Measurements from ENCODE around the gene BSG. TPM values are rescaled to one million over a fixed set of nuclear protein-coding genes. Genes with fewer than 3 reads are reported as not detected.

BSG gene
- total and polyA plus RNA-seq, 2 donors (not counting 1 experiment from before 2014, with no cell fraction given) = 246 to 325 TPM

DNA sequence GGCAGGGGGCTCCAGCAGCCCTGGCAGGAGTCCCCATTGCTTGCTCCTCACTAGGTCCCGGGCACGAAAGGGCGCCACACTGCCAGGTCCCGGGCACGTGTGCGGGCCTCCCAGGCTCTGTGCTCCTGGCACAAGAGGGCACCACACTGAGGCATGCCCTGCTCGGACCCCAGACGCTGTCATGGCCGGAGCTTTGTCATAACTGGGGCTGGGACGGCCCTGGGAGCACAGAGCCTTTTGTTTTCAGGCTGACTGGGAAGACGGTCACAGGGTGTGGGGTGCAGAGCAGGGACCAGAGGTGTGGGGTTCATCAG is 7.4 kb downstream of the BSG start:
- Histone ChIP-seq H3K27ac (ENCODE audit: insufficient read depth, low read length) (no peak overlapping the region), H2AFZ (ENCODE audit: low read length) (no peak overlapping the region), H3K4me2 (ENCODE audit: extremely low read depth, insufficient read depth, low read length) (no peak overlapping the region), H3K4me3 (replicated peaks in 1 of 4; ENCODE audit: control extremely low read depth in 1 of 4, insufficient read depth in 1 of 4, low read depth in 3 of 4, low read length in 4 of 4) (no peak overlapping the region), H3K79me2 (ENCODE audit: control insufficient read depth, insufficient read depth, low read length) (peaks cover 48% of the 10 kb centered on the region), H4K20me1 (ENCODE audit: control insufficient read depth, extremely low read depth, insufficient read depth, low read length) (no peaks in the 10 kb centered on the region), H3K27me3 (ENCODE audit: control insufficient read depth, insufficient read depth, low read length) (no peaks in the 10 kb centered on the region), H3K9ac (ENCODE audit: insufficient read depth, low read length) (no peak overlapping the region), H3K4me1 (ENCODE audit: control insufficient read depth, extremely low read depth, insufficient read depth, low read length) (peaks cover 10% of the 10 kb centered on the region), H3K9me3 (ENCODE audit: control insufficient read depth, insufficient read depth, low read depth, low read length) (no peaks in the 10 kb centered on the region), H3K36me3 (ENCODE audit: control insufficient read depth, insufficient read depth, low read length) (peaks cover 14% of the 10 kb centered on the region)
- DNase-seq (ENCODE audit: low read depth in 2 of 2) = no peak
- TF ChIP-seq, protein P1, sequence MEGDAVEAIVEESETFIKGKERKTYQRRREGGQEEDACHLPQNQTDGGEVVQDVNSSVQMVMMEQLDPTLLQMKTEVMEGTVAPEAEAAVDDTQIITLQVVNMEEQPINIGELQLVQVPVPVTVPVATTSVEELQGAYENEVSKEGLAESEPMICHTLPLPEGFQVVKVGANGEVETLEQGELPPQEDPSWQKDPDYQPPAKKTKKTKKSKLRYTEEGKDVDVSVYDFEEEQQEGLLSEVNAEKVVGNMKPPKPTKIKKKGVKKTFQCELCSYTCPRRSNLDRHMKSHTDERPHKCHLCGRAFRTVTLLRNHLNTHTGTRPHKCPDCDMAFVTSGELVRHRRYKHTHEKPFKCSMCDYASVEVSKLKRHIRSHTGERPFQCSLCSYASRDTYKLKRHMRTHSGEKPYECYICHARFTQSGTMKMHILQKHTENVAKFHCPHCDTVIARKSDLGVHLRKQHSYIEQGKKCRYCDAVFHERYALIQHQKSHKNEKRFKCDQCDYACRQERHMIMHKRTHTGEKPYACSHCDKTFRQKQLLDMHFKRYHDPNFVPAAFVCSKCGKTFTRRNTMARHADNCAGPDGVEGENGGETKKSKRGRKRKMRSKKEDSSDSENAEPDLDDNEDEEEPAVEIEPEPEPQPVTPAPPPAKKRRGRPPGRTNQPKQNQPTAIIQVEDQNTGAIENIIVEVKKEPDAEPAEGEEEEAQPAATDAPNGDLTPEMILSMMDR (conservative IDR thresholded peaks at IDR 0.05 in 1 of 2, IDR thresholded peaks at IDR 0.05 in 1 of 2; ENCODE audit: low read depth in 1 of 2, low read length in 2 of 2) = no peak
- no peak for TF ChIP-seq EZH2 (IDR thresholded peaks at IDR 0.05; ENCODE audit: low read length, missing control alignments)

DNA sequence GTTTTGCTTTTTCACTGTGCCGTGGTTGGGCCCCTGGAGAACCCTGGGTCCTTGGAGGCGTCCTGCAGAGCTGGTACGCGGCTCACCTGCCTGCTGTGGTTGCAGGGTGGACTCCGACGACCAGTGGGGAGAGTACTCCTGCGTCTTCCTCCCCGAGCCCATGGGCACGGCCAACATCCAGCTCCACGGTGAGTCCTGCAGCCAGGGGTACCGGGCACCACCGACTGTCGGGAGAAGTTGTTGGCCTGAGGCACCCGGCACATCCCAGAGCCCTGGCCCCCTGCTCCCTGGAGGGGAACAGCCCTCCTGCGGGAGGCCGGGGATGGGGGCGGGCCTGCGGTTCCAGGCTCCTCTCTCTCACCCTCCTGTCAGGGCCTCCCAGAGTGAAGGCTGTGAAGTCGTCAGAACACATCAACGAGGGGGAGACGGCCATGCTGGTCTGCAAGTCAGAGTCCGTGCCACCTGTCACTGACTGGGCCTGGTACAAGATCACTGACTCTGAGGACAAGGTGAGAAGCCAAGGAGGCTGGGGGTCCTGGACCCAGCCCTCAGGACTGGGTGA is 8.0 kb downstream of the BSG start:
- DNase-seq (ENCODE audit: low read depth in 2 of 2) = no peak

DNA sequence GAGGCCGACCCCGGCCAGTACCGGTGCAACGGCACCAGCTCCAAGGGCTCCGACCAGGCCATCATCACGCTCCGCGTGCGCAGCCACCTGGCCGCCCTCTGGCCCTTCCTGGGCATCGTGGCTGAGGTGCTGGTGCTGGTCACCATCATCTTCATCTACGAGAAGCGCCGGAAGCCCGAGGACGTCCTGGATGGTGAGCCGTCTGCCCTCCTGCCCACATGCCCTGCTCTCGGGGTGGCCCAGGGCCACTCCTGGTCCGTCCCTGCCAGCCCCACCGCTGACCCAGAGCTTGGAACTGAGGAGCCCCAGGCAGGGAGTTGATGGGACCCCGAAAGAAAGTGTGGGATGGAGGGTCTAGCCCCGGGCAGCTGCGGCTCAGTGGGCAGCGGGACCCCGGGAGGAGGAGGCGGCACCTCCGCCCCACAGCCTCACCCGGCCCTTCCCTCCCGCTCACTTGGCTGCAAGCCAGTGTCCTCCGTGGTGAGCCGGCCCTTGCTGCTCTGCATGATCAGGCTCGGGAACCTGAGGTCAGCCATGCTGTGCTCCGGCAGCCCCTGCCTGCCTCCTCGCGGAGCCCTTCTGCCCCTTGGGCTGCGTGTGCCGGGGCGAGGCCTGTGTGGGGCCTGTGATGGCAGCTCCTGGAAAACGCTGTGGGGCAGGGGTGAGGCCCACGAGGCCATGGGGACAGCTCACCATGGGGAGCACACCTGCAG is 9.2 kb downstream of the BSG start:
- Histone ChIP-seq H3K9ac (ENCODE audit: insufficient read depth, low read length) (no peak overlapping the region), H3K27me3 (ENCODE audit: control insufficient read depth, insufficient read depth, low read length) (no peaks in the 10 kb centered on the region), H2AFZ (ENCODE audit: low read length) (no peak overlapping the region), H4K20me1 (ENCODE audit: control insufficient read depth, extremely low read depth, insufficient read depth, low read length) (no peaks in the 10 kb centered on the region), H3K9me3 (ENCODE audit: control insufficient read depth, insufficient read depth, low read depth, low read length) (no peaks in the 10 kb centered on the region), H3K4me2 (ENCODE audit: extremely low read depth, insufficient read depth, low read length) (no peak overlapping the region), H3K36me3 (ENCODE audit: control insufficient read depth, insufficient read depth, low read length) (peaks cover 14% of the 10 kb centered on the region), H3K27ac (ENCODE audit: insufficient read depth, low read length) (no peak overlapping the region), H3K79me2 (ENCODE audit: control insufficient read depth, insufficient read depth, low read length) (peaks cover 32% of the 10 kb centered on the region), H3K4me1 (ENCODE audit: control insufficient read depth, extremely low read depth, insufficient read depth, low read length) (no peaks in the 10 kb centered on the region), H3K4me3 (replicated peaks in 1 of 4; ENCODE audit: control extremely low read depth in 1 of 4, insufficient read depth in 1 of 4, low read depth in 3 of 4, low read length in 4 of 4) (no peak overlapping the region)
- no peak for TF ChIP-seq EZH2 (IDR thresholded peaks at IDR 0.05; ENCODE audit: low read length, missing control alignments)
- TF ChIP-seq, protein P1 (conservative IDR thresholded peaks at IDR 0.05 in 1 of 2, IDR thresholded peaks at IDR 0.05 in 1 of 2; ENCODE audit: low read depth in 1 of 2, low read length in 2 of 2) = no peak
- DNase-seq (ENCODE audit: low read depth in 2 of 2) = no peak

More for the DNA sequence above, 8.0 kb downstream of the BSG start:
- Histone ChIP-seq H3K9me3 (ENCODE audit: control insufficient read depth, insufficient read depth, low read depth, low read length) (no peaks in the 10 kb centered on the region), H3K4me3 (replicated peaks in 1 of 4; ENCODE audit: control extremely low read depth in 1 of 4, insufficient read depth in 1 of 4, low read depth in 3 of 4, low read length in 4 of 4) (no peak overlapping the region), H3K36me3 (ENCODE audit: control insufficient read depth, insufficient read depth, low read length) (peaks cover 14% of the 10 kb centered on the region), H3K27me3 (ENCODE audit: control insufficient read depth, insufficient read depth, low read length) (no peaks in the 10 kb centered on the region), H3K4me1 (ENCODE audit: control insufficient read depth, extremely low read depth, insufficient read depth, low read length) (peaks cover 9% of the 10 kb centered on the region), H3K9ac (ENCODE audit: insufficient read depth, low read length) (no peak overlapping the region), H3K4me2 (ENCODE audit: extremely low read depth, insufficient read depth, low read length) (no peak overlapping the region), H3K79me2 (ENCODE audit: control insufficient read depth, insufficient read depth, low read length) (peaks cover 42% of the 10 kb centered on the region), H4K20me1 (ENCODE audit: control insufficient read depth, extremely low read depth, insufficient read depth, low read length) (no peaks in the 10 kb centered on the region), H3K27ac (ENCODE audit: insufficient read depth, low read length) (no peak overlapping the region), H2AFZ (ENCODE audit: low read length) (no peak overlapping the region)
- TF ChIP-seq EZH2 (IDR thresholded peaks at IDR 0.05; ENCODE audit: low read length, missing control alignments) = no peak
- TF ChIP-seq, protein P1 (conservative IDR thresholded peaks at IDR 0.05 in 1 of 2, IDR thresholded peaks at IDR 0.05 in 1 of 2; ENCODE audit: low read depth in 1 of 2, low read length in 2 of 2) = no peak
